Measurements from ENCODE around the gene ANLN.
"Not testable (repeated sequence)": the region's sequence is repeated elsewhere in the genome, so short reads cannot be mapped to it uniquely, and the experiment has no call there.

ANLN gene

GRCh38 chr7:36389371-36390198 lies at the start of gene ANLN:
Gene ANLN, plus strand, starts transcription at chr7:36389862. Its CDS starts 165 bp downstream, at chr7:36390027.
- DNase-seq (ENCODE audit: low read depth): peak; percentile 72

- no peak for DNase-seq (ENCODE audit: low read depth)
Measured at GRCh38 chr7:36343548-36343947, 46.1 kb upstream of the ANLN start.

- no peak for DNase-seq (ENCODE audit: low read depth)
Measured at GRCh38 chr7:36344622-36345021, 45.0 kb upstream of the ANLN start.

- DNase-seq (ENCODE audit: low read depth): no peak
Measured at GRCh38 chr7:36346260-36346831, 43.3 kb upstream of the ANLN start.

- DNase-seq (ENCODE audit: low read depth): no peak
Measured at GRCh38 chr7:36348256-36348655, 41.4 kb upstream of the ANLN start.

- no peak for DNase-seq (ENCODE audit: low read depth)
Measured at GRCh38 chr7:36348771-36349170, 40.9 kb upstream of the ANLN start.

GRCh38 chr7:36349626-36350025 lies 40.0 kb upstream of the ANLN start:
- no peak for DNase-seq (ENCODE audit: low read depth)

GRCh38 chr7:36355490-36355889 lies 34.2 kb upstream of the ANLN start:
- no peak for DNase-seq (ENCODE audit: low read depth)

- no peak for DNase-seq (ENCODE audit: low read depth)
Measured at GRCh38 chr7:36357054-36357453, 32.6 kb upstream of the ANLN start.

- no peak for DNase-seq (ENCODE audit: low read depth)
Measured at GRCh38 chr7:36358589-36358988, 31.1 kb upstream of the ANLN start.

- DNase-seq (ENCODE audit: low read depth): no peak
Measured at GRCh38 chr7:36360244-36360643, 29.4 kb upstream of the ANLN start.

- no peak for DNase-seq (ENCODE audit: low read depth)
Measured at GRCh38 chr7:36361227-36361626, 28.4 kb upstream of the ANLN start.

- DNase-seq (ENCODE audit: low read depth): no peak
Measured at GRCh38 chr7:36363515-36363914, 26.1 kb upstream of the ANLN start.

GRCh38 chr7:36366005-36366717 lies 23.5 kb upstream of the ANLN start:
- no peak for DNase-seq (ENCODE audit: low read depth)

GRCh38 chr7:36366718-36367560 lies 22.7 kb upstream of the ANLN start:
- DNase-seq (ENCODE audit: low read depth): peak; percentile 86

- no peak for DNase-seq (ENCODE audit: low read depth)
Measured at GRCh38 chr7:36367561-36368077, 22.0 kb upstream of the ANLN start.

GRCh38 chr7:36368496-36368895 lies 21.2 kb upstream of the ANLN start:
- no peak for DNase-seq (ENCODE audit: low read depth)

GRCh38 chr7:36369171-36369570 lies 20.5 kb upstream of the ANLN start:
- DNase-seq (ENCODE audit: low read depth): no peak

- no peak for DNase-seq (ENCODE audit: low read depth)
Measured at GRCh38 chr7:36370046-36370445, 19.6 kb upstream of the ANLN start.

GRCh38 chr7:36372156-36372555 lies 17.5 kb upstream of the ANLN start:
- DNase-seq (ENCODE audit: low read depth): no peak

- DNase-seq (ENCODE audit: low read depth): not testable (repeated sequence)
Measured at GRCh38 chr7:36378555-36378954, 11.1 kb upstream of the ANLN start.
